Esophagus muscularis mucosa (tissue), 4 donors: ENCODE data around the gene SZT2.

Experiments used
- CTCF ChIP-seq, 3 experiments: fragments of 200-600 bp in 2 of 3; fragments of 450-650 bp in 1 of 3; sonication (generic) in 2 of 3; IDR thresholded peaks; one replicate each; pipeline ENCODE4 v1.5.1; 2017 to 2019; ENCODE audit warnings: antibody characterized with exemption in 3 of 3, mild to moderate bottlenecking in 2 of 3, moderate library complexity in 1 of 3
- EP300 ChIP-seq: sonication (generic); formaldehyde crosslinking; IDR thresholded peaks from one replicate; pipeline ENCODE4 v1.6.1; 2017; ENCODE audit warnings: antibody characterized with exemption
- POLR2A ChIP-seq: fragments of 450-650 bp; IDR thresholded peaks from one replicate; pipeline ENCODE4 v1.6.1; 2017; ENCODE audit warnings: antibody characterized with exemption, moderate library complexity, mild to moderate bottlenecking, low read depth

GRCh38 chr1:43440358-43440757, 50.7 kb downstream of the SZT2 start:
- TF ChIP-seq CTCF (IDR thresholded peaks at IDR 0.05) (no peak), EP300 (no peak), POLR2A (no peak)
